ENCODE results near the gene NME4. TPM values are rescaled to one million over a fixed set of nuclear protein-coding genes. Genes with fewer than 3 reads are reported as not detected.
A peak's percentile ranks its signal among the peaks of the same experiment; 100 is the strongest.

The NME4 gene
- total RNA-seq, 1 donor from 2014 or later: 93.2 TPM

DNA sequence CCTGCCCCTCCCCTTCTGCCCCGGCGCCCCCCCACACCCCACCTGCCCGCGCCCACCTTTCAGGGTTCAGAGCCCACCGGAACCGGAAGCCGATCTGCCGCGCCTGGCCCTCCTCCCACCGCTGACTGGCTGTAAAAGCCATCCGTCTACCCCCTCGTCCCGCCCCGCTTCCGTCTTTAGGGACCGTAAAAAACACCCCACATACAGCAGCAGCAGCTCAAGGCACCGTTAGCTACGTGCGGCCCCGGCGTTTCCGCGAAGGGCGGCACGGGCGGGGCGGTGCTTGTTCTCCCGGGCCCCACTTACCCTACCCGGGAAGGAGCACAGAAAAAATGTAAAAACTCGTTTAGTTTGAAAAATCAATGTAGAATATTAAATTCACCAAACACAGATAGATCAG lies 26.6 kb upstream of the NME4 start, which contains the start of gene MRPL28:
Gene MRPL28, minus strand, starts transcription at position 96 of the 400 bp plus-strand sequence. CDS start 320 bp downstream, outside the sequence.
- TF ChIP-seq, protein P1, sequence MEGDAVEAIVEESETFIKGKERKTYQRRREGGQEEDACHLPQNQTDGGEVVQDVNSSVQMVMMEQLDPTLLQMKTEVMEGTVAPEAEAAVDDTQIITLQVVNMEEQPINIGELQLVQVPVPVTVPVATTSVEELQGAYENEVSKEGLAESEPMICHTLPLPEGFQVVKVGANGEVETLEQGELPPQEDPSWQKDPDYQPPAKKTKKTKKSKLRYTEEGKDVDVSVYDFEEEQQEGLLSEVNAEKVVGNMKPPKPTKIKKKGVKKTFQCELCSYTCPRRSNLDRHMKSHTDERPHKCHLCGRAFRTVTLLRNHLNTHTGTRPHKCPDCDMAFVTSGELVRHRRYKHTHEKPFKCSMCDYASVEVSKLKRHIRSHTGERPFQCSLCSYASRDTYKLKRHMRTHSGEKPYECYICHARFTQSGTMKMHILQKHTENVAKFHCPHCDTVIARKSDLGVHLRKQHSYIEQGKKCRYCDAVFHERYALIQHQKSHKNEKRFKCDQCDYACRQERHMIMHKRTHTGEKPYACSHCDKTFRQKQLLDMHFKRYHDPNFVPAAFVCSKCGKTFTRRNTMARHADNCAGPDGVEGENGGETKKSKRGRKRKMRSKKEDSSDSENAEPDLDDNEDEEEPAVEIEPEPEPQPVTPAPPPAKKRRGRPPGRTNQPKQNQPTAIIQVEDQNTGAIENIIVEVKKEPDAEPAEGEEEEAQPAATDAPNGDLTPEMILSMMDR (conservative IDR thresholded peaks at IDR 0.05; ENCODE audit: low read depth, low read length): no peak
- DNase-seq (ENCODE audit: low read depth): no peak

DNA sequence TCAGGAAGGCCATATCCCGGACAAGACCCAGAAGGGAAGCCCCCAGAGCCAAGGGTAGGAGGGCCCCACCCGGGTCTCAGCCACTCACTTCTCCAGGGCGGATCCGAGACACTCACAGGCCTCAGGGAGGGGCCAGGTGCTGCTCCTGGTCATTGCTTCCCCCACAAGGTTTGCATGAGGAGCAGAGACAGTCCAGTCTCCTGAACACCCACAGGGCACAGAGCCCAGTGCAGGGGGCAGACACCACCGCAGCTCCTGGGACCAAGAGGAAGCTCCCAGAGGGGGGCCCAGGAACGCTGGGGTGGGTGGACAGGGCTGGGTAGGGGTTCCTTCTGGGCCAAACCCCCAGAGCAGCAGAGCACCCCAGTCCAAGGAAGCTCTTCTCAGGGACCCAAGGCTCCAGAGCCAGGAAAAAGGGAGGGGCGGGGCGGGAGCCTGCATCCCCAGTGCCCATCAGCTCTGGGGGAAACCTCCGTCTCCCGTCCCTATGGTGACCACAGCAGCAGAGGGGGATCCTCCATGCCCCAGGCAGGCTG lies 26.0 kb upstream of the NME4 start:
- no peak overlapping the region for H3K4me3 ChIP-seq (ENCODE audit: low read depth, low read length)
- no peak for DNase-seq (ENCODE audit: low read depth)
- TF ChIP-seq, protein P1 (conservative IDR thresholded peaks at IDR 0.05; ENCODE audit: low read depth, low read length): no peak

More for the DNA sequence above, 26.6 kb upstream of the NME4 start, which contains the start of gene MRPL28:
- peak within 1 kb of the TSS; percentile 40 for H3K4me3 ChIP-seq (ENCODE audit: low read depth, low read length)

DNA sequence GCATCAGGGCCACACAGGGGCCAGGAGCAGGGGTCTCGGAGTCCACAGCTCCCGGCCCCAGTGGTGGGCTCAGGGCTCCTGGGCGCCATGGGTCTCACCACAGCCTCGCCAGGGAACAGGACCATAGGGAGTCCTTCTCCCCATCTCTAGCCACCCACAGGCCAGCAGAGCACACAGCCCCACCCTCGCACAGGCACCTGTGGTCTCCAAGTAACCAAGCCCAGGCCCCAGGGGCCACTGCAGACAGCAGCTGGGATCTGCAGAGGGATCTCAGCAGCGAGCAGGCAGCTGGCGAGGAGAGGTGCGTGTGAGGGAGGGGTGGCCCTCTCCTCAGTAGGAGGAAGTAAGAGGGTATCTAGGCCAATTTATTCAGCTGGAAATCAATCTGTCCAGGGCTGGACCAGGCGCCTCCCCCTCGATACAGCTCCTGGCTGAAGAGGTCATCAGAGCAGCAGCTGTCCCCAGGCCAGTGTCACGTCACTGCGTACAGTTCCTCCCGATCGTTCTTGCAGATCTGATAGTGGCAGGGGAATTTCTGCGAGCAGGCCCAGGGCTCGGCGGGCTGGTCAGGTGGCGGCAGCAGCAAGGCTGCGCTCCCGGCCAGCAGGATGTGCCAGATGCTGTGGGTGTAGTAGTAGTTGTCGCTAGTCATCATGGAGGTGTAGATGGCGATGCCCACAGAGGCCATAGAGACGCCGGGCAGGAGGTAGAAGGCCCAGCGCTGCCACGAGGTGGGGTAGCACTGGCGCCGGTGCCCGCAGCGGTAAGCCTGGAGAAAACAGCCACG lies 25.3 kb upstream of the NME4 start:
- TF ChIP-seq, protein P1 (conservative IDR thresholded peaks at IDR 0.05; ENCODE audit: low read depth, low read length): no peak
- DNase-seq (ENCODE audit: low read depth): no peak
- no peak overlapping the region for H3K4me3 ChIP-seq (ENCODE audit: low read depth, low read length)

DNA sequence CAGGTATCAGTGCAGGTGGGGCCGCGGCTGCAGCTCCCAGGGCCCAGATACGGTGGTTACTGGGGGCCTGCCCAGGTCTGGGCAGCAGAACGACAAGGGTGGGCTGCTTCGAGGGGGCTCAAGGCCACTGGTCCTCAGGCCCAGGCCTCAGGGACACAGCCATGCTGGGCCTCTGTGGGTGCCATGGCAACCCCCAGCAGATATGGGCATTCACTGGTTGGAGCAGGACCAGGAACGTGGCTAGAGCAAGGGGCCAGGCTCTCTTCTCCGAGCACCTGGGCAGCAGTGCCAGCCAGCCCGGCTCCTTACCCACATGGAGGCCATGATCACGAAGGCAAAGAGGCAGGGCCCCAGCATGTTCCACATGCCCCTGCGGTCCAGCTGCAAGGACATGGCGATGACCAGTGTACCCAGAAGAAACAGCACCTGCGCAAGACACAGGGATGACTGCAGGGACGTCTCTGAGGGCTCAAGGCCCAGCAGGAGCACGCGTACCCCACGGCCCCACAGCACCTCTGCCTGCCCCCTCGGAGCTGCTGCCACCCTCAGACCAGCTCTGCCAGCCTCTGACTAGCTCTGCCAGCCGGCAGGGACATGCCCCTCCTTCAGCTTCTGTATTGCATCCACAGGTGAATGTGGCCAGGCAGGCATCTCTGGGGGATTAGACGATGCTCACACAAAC lies 24.6 kb upstream of the NME4 start:
- H3K4me3 ChIP-seq (ENCODE audit: low read depth, low read length): no peak overlapping the region
- TF ChIP-seq, protein P1 (conservative IDR thresholded peaks at IDR 0.05; ENCODE audit: low read depth, low read length): no peak
- no peak for DNase-seq (ENCODE audit: low read depth)

DNA sequence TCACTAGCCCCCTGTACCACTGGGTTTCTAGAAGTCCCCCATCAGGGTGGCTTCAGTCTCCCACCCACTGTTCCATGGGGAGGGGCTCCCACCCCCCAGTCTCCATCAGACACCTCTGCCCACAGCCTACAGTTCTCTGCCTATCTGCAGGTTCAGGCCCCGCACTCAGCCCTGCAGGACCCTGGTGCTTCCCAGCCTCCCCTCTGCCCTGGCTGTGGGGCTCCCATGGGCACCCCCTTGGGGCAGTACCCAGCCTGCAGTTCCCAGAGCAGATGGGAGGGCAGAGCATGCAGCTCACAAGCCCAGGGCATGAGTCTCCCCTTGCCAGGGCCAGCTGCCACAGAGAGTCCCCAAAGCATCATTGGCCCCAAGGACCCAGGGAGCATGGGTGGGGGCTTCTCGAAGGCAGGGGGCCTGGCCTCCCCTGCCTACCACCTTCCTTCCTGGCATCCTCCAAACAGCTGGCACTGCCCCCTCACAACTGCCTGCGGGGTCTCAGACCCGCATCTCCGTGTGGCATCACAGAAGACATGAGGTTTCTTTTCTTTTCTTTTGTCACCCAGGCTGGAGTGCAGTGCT lies 23.9 kb upstream of the NME4 start:
- no peak overlapping the region for H3K4me3 ChIP-seq (ENCODE audit: low read depth, low read length)
- TF ChIP-seq, protein P1 (conservative IDR thresholded peaks at IDR 0.05; ENCODE audit: low read depth, low read length): no peak
- no peak for DNase-seq (ENCODE audit: low read depth)

DNA sequence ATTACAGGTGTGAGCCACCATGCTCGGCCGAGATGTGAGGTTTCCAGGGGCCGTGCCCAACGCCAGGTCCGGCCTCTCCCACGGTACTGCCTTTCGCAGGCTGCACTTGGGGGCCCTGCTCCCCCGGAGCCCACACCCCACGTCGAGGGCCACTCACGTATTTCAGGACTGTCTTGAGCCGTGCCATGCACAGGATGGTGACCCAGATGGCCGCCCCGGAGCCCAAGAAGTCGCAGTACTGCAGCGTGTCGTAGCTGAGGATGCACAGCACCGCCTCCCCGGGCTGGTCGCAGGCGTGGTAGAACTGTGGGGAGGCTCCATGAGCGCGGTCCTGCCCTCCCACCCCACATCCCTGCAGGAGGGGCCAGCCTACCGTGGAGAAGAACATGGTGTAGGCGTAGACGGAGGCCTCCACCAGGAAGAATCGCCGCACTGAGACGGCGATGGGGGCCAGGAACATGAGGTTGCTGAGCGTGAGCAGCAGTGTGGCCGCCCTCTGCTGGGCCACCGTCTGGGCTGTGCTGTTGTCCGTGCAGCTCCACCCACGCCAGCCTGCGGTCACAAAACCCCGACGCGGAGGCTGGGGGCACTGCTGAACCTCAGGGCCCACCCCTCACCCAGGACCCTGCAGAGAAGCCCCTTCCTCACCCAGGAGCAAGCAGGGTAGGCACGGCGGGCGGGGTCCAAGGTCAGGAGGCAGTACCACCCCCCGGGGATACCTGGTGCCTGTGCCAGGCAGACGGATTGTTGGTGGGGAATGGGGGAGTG lies 23.0 kb upstream of the NME4 start:
- H3K4me3 ChIP-seq (ENCODE audit: low read depth, low read length): no peak overlapping the region
- TF ChIP-seq, protein P1 (conservative IDR thresholded peaks at IDR 0.05; ENCODE audit: low read depth, low read length): no peak
- DNase-seq (ENCODE audit: low read depth): no peak
